ENCODE measurements around the gene FAM221B. TPM values are rescaled to one million over a fixed set of nuclear protein-coding genes. Genes with fewer than 3 reads are reported as not detected.

FAM221B gene
- total and polyA plus RNA-seq, 9 of the 15 experiments (the other 6 are each of a cell fraction or from before 2014, with no cell fraction given) = 0.01 TPM; not detected in 8

DNA sequence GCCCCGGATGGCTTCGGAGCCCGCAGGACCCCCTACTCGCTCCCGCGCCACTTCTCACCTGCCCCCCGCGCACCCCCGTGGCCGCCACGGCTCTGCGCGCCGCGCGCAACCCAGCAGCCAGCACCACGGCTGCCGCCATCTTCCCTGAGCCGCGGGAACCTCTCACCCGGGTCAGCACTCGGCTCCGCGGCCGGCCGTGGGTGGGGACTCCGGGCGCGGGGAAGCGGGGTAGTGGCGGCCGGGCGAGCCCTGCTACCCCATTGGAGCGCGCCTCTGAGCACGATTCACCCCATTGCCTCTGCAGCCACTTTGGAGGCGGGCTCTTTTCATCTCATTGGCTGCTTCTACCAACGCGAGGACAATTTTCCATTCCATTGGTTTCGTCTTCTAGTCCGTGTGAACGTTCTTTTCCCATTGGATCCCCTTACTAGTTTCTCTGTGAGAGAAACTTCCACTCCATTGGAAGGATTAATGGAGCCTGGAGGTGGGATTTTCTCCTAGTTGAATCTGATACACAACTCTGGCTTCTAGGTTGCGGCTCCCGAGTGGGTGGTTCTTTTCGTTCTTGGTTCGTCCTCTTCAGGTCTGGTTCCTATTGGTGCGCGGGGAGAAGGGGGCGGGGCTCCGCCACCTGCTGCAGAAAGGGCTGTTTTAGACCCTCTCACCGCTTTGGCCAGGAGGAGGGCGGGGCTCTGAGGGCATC is 13.5 kb downstream of the FAM221B start, which contains the start of gene HINT2 (continued):
- TF ChIP-seq, protein P1, sequence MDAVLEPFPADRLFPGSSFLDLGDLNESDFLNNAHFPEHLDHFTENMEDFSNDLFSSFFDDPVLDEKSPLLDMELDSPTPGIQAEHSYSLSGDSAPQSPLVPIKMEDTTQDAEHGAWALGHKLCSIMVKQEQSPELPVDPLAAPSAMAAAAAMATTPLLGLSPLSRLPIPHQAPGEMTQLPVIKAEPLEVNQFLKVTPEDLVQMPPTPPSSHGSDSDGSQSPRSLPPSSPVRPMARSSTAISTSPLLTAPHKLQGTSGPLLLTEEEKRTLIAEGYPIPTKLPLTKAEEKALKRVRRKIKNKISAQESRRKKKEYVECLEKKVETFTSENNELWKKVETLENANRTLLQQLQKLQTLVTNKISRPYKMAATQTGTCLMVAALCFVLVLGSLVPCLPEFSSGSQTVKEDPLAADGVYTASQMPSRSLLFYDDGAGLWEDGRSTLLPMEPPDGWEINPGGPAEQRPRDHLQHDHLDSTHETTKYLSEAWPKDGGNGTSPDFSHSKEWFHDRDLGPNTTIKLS (IDR thresholded peaks at IDR 0.05; ENCODE audit: borderline replicate concordance, low read depth) = peak; percentile 96; the same call in 1 of the 2 replicates
- TF ChIP-seq, protein P2, sequence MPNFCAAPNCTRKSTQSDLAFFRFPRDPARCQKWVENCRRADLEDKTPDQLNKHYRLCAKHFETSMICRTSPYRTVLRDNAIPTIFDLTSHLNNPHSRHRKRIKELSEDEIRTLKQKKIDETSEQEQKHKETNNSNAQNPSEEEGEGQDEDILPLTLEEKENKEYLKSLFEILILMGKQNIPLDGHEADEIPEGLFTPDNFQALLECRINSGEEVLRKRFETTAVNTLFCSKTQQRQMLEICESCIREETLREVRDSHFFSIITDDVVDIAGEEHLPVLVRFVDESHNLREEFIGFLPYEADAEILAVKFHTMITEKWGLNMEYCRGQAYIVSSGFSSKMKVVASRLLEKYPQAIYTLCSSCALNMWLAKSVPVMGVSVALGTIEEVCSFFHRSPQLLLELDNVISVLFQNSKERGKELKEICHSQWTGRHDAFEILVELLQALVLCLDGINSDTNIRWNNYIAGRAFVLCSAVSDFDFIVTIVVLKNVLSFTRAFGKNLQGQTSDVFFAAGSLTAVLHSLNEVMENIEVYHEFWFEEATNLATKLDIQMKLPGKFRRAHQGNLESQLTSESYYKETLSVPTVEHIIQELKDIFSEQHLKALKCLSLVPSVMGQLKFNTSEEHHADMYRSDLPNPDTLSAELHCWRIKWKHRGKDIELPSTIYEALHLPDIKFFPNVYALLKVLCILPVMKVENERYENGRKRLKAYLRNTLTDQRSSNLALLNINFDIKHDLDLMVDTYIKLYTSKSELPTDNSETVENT (CRISPR knock-in tag; IDR thresholded peaks at IDR 0.05) = 0 out of 2 replicates have a peak, but pooled peaks have one; percentile 53
- TF ChIP-seq GABPB1 (CRISPR knock-in tag; IDR thresholded peaks at IDR 0.05) = peak; percentile 50
- TF ChIP-seq CREB1 (IDR thresholded peaks at IDR 0.05) = peak; percentile 25; the same call in 1 of the 2 replicates
- peak; percentile 45 for TF ChIP-seq CREB1 (CRISPR knock-in tag; IDR thresholded peaks at IDR 0.05)
- TF ChIP-seq, protein P3, sequence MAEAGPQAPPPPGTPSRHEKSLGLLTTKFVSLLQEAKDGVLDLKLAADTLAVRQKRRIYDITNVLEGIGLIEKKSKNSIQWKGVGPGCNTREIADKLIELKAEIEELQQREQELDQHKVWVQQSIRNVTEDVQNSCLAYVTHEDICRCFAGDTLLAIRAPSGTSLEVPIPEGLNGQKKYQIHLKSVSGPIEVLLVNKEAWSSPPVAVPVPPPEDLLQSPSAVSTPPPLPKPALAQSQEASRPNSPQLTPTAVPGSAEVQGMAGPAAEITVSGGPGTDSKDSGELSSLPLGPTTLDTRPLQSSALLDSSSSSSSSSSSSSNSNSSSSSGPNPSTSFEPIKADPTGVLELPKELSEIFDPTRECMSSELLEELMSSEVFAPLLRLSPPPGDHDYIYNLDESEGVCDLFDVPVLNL (CRISPR knock-in tag; IDR thresholded peaks at IDR 0.05; ENCODE audit: low read depth) = 0 out of 2 replicates have a peak, but pooled peaks have one; percentile 44
- peak in 1 of 2 experiments; percentile 52; a peak in 1 of 4 replicates for TF ChIP-seq FOXK2 (conservative IDR thresholded peaks at IDR 0.05 in 1 of 2, IDR thresholded peaks at IDR 0.05 in 1 of 2; ENCODE audit: low read depth in 2 of 2)
- peak; percentile 76 for TF ChIP-seq POLR2AphosphoS5 (IDR thresholded peaks at IDR 0.05; ENCODE audit: control insufficient read depth, insufficient read depth, low read depth, low read length)
- TF ChIP-seq, protein P4, sequence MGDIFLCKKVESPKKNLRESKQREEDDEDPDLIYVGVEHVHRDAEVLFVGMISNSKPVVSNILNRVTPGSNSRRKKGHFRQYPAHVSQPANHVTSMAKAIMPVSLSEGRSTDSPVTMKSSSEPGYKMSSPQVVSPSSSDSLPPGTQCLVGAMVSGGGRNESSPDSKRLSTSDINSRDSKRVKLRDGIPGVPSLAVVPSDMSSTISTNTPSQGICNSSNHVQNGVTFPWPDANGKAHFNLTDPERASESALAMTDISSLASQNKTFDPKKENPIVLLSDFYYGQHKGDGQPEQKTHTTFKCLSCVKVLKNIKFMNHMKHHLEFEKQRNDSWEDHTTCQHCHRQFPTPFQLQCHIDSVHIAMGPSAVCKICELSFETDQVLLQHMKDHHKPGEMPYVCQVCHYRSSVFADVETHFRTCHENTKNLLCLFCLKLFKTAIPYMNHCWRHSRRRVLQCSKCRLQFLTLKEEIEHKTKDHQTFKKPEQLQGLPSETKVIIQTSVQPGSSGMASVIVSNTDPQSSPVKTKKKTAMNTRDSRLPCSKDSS (IDR thresholded peaks at IDR 0.05; ENCODE audit: low read depth, partially characterized antibody) = no peak
- TF ChIP-seq PML (IDR thresholded peaks at IDR 0.05; ENCODE audit: low read length) = peak; percentile 61; the same call in 1 of the 2 replicates
- no peak for TF ChIP-seq RUNX1 (IDR thresholded peaks at IDR 0.05; ENCODE audit: low read depth)
- TF ChIP-seq HNRNPLL (IDR thresholded peaks at IDR 0.05; ENCODE audit: low read depth, low read length, poor library complexity, severe bottlenecking) = peak; percentile 26
- peak; percentile 82 for TF ChIP-seq FOS (IDR thresholded peaks at IDR 0.05; ENCODE audit: extremely low read depth, insufficient read length)
- TF ChIP-seq, protein P5, sequence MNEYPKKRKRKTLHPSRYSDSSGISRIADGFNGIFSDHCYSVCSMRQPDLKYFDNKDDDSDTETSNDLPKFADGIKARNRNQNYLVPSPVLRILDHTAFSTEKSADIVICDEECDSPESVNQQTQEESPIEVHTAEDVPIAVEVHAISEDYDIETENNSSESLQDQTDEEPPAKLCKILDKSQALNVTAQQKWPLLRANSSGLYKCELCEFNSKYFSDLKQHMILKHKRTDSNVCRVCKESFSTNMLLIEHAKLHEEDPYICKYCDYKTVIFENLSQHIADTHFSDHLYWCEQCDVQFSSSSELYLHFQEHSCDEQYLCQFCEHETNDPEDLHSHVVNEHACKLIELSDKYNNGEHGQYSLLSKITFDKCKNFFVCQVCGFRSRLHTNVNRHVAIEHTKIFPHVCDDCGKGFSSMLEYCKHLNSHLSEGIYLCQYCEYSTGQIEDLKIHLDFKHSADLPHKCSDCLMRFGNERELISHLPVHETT (CRISPR knock-in tag; conservative IDR thresholded peaks at IDR 0.05 in 1 of 2, IDR thresholded peaks at IDR 0.05 in 1 of 2) = peak in 1 of 2 experiments; percentile 50; a peak in 2 of 4 replicates
- peak; percentile 60 for TF ChIP-seq RBM22 (IDR thresholded peaks at IDR 0.05; ENCODE audit: low read depth, low read length, poor library complexity, severe bottlenecking)
- TF ChIP-seq ZNF431 (CRISPR knock-in tag; IDR thresholded peaks at IDR 0.05) = 0 out of 2 replicates have a peak, but pooled peaks have one; percentile 20
- peak in 1 of 2 experiments; percentile 96; a peak in 2 of 4 replicates for TF ChIP-seq NONO (IDR thresholded peaks at IDR 0.05; ENCODE audit: low read depth in 2 of 2, low read length in 1 of 2)

Data from K562 (cell line).